WTC11 (cell line): ENCODE data around the gene MADD. TPM values are rescaled to one million over a fixed set of nuclear protein-coding genes. Genes with fewer than 3 reads are reported as not detected.

Experiments
- ATAC-seq: fragments of 200-7000 bp; cut with Tn5 transposase; 2 replicates; pipeline ENCODE4 v1.10.0; 2021; ENCODE audit warnings: mild to moderate bottlenecking, moderate library complexity
- CTCF ChIA-PET: fragments of 300-600 bp; sonication (Branson Sonifier 250); formaldehyde crosslinking; loops from one replicate; lab custom pipeline; 2021; ENCODE audit warnings: antibody characterized with exemption; lab: Charles Lee
- POLR2A ChIA-PET: fragments of 350-600 bp; sonication (Branson Sonifier 250); formaldehyde crosslinking; loops from one replicate; lab custom pipeline; 2021; ENCODE audit warnings: antibody characterized with exemption; lab: Charles Lee
- DNase-seq: peaks from one replicate; pipeline ENCODE4 v3.0.0; 2021; ENCODE audit warnings: low spot score
- H3K27ac Mint-ChIP-seq: 2 replicates; pipeline ENCODE4 v1.8.0; 2021; ENCODE audit warnings: mixed read lengths
- H3K27me3 Mint-ChIP-seq: 2 replicates; pipeline ENCODE4 v1.8.0; 2021; ENCODE audit warnings: low read depth, mild to moderate bottlenecking, moderate library complexity, mixed read lengths
- H3K36me3 Mint-ChIP-seq: 2 replicates; pipeline ENCODE4 v1.8.0; 2021; ENCODE audit warnings: mixed read lengths
- H3K4me1 Mint-ChIP-seq: 2 replicates; pipeline ENCODE4 v1.8.0; 2022; ENCODE audit warnings: mixed read lengths
- H3K4me3 Mint-ChIP-seq: 2 replicates; pipeline ENCODE4 v1.8.0; 2021; ENCODE audit warnings: mild to moderate bottlenecking, moderate library complexity, mixed read lengths
- H3K9me3 Mint-ChIP-seq: 2 replicates; pipeline ENCODE4 v1.8.0; 2021; ENCODE audit warnings: mixed read lengths
- CREB1 ChIP-seq: sonication (generic); formaldehyde crosslinking; IDR thresholded peaks from 2 replicates; pipeline ENCODE4 v1.8.0; 2023; ENCODE audit warnings: mild to moderate bottlenecking, missing genetic modification reagents
- GTF2I ChIP-seq: fragments of 250-450 bp; sonication (Bioruptor Pico); conservative IDR thresholded peaks from 2 replicates; pipeline ENCODE4 v1.4.0; 2021; ENCODE audit warnings: mild to moderate bottlenecking
- KAT7 ChIP-seq: sonication (generic); formaldehyde crosslinking; IDR thresholded peaks from 2 replicates; pipeline ENCODE4 v1.8.1; 2023; ENCODE audit warnings: missing genetic modification reagents, mild to moderate bottlenecking, borderline replicate concordance
- OVOL2 ChIP-seq: fragments of 250-450 bp; sonication (Bioruptor Pico); IDR thresholded peaks from 2 replicates; pipeline ENCODE4 v1.9.0; 2021; ENCODE audit warnings: mild to moderate bottlenecking, borderline replicate concordance
- TP53 ChIP-seq: sonication (generic); formaldehyde crosslinking; IDR thresholded peaks from 2 replicates; pipeline ENCODE4 v1.8.1; 2023; ENCODE audit warnings: mild to moderate bottlenecking, missing genetic modification reagents
- ZNF219 ChIP-seq: sonication (generic); formaldehyde crosslinking; IDR thresholded peaks from 2 replicates; pipeline ENCODE4 v1.8.0; 2023; ENCODE audit warnings: missing genetic modification reagents, mild to moderate bottlenecking, borderline replicate concordance
- ZNF671 ChIP-seq: fragments of 250-450 bp; sonication (Bioruptor Pico); IDR thresholded peaks from 2 replicates; pipeline ENCODE4 v1.8.0; 2021; ENCODE audit warnings: mild to moderate bottlenecking
- total RNA-seq: library from RNA; stranded (reverse); gene quantifications from 3 replicates; pipeline ENCODE4 v1.2.3, GENCODE V29; 2021
- TF ChIP-seq, protein P1 (sequence below): sonication (generic); formaldehyde crosslinking; IDR thresholded peaks from 2 replicates; pipeline ENCODE4 v1.8.1; 2022; ENCODE audit warnings: mild to moderate bottlenecking, missing genetic modification reagents, moderate library complexity, borderline replicate concordance
- TF ChIP-seq, protein P2 (sequence below): fragments of 250-450 bp; sonication (Bioruptor Pico); IDR thresholded peaks from 2 replicates; pipeline ENCODE4 v1.9.0; 2021; ENCODE audit warnings: mild to moderate bottlenecking
- TF ChIP-seq, protein P3 (sequence below): sonication (generic); formaldehyde crosslinking; IDR thresholded peaks from 2 replicates; pipeline ENCODE4 v1.8.1; 2023; ENCODE audit warnings: mild to moderate bottlenecking, missing genetic modification reagents, moderate library complexity
- TF ChIP-seq, protein P4 (sequence below): sonication (generic); formaldehyde crosslinking; IDR thresholded peaks from 2 replicates; pipeline ENCODE4 v1.8.0; 2022; ENCODE audit warnings: mild to moderate bottlenecking, missing genetic modification reagents
- TF ChIP-seq, protein P5 (sequence below): sonication (generic); formaldehyde crosslinking; IDR thresholded peaks from 2 replicates; pipeline ENCODE4 v1.8.1; 2023; ENCODE audit warnings: mild to moderate bottlenecking, moderate library complexity, missing genetic modification reagents
- TF ChIP-seq, protein P6 (sequence below): sonication (generic); formaldehyde crosslinking; IDR thresholded peaks from 2 replicates; pipeline ENCODE4 v1.8.0; 2023; ENCODE audit warnings: missing genetic modification reagents, mild to moderate bottlenecking, borderline replicate concordance
- TF ChIP-seq, protein P7 (sequence below): sonication (generic); formaldehyde crosslinking; IDR thresholded peaks from 2 replicates; pipeline ENCODE4 v1.8.0; 2022; ENCODE audit warnings: mild to moderate bottlenecking, missing genetic modification reagents
- TF ChIP-seq, protein P8 (sequence below): sonication (generic); formaldehyde crosslinking; IDR thresholded peaks from 2 replicates; pipeline ENCODE4 v1.8.1; 2023; ENCODE audit warnings: mild to moderate bottlenecking, missing genetic modification reagents, borderline replicate concordance

Gene MADD
- total RNA-seq, 1 experiment from 2014 or later = 47.5 TPM

DNA sequence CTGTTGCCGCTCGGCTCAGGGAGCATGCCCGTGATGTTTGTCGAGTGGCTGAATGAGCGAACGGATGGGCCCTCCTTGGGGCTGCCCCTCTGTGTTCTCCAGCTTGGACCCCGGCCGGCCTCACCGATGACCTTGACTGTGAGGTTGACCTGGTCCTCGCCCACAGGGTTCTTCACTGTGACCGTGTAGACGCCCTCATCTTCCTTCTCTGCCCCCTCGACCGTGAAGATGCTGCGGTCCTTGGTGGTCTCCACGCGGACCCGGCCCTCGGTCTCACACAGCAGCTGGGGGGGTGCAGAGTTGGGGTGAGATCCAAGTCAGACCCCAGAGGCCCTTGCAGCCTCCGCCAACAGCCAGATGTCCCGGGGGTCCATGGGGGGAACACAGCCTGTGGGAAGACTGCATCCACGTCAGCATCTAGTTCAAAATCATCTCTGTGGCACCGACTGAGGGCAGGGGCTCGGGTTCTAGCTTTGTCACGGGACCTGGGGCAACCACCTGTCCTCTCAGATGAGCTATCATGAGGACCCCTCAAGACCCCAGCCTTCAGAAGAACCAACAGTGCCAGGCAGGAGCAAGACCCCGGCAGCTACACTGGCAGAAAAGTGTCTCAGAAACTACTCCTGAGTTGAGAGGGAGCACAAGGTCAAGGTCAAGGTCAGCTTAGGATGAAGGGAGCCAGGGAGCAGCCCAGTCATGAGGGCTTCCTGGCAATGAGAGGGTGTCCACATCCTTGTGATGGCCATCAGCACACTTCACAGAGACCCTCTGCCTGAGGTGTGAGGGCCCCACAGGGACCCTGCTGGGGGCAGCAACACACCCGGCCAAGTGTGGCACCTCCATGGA is 68.7 kb downstream of the MADD start (continued):
- TF ChIP-seq, protein P1, sequence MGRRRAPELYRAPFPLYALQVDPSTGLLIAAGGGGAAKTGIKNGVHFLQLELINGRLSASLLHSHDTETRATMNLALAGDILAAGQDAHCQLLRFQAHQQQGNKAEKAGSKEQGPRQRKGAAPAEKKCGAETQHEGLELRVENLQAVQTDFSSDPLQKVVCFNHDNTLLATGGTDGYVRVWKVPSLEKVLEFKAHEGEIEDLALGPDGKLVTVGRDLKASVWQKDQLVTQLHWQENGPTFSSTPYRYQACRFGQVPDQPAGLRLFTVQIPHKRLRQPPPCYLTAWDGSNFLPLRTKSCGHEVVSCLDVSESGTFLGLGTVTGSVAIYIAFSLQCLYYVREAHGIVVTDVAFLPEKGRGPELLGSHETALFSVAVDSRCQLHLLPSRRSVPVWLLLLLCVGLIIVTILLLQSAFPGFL (CRISPR knock-in tag) = no peak
- TF ChIP-seq ZNF219 (CRISPR knock-in tag) (no peak), OVOL2 (CRISPR knock-in tag) (no peak), CREB1 (CRISPR knock-in tag) (no peak), ZNF671 (CRISPR knock-in tag) (no peak), GTF2I (CRISPR knock-in tag) (no peak), TP53 (CRISPR knock-in tag) (no peak)
- TF ChIP-seq, protein P2, sequence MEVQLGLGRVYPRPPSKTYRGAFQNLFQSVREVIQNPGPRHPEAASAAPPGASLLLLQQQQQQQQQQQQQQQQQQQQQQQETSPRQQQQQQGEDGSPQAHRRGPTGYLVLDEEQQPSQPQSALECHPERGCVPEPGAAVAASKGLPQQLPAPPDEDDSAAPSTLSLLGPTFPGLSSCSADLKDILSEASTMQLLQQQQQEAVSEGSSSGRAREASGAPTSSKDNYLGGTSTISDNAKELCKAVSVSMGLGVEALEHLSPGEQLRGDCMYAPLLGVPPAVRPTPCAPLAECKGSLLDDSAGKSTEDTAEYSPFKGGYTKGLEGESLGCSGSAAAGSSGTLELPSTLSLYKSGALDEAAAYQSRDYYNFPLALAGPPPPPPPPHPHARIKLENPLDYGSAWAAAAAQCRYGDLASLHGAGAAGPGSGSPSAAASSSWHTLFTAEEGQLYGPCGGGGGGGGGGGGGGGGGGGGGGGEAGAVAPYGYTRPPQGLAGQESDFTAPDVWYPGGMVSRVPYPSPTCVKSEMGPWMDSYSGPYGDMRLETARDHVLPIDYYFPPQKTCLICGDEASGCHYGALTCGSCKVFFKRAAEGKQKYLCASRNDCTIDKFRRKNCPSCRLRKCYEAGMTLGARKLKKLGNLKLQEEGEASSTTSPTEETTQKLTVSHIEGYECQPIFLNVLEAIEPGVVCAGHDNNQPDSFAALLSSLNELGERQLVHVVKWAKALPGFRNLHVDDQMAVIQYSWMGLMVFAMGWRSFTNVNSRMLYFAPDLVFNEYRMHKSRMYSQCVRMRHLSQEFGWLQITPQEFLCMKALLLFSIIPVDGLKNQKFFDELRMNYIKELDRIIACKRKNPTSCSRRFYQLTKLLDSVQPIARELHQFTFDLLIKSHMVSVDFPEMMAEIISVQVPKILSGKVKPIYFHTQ (CRISPR knock-in tag) = no peak
- TF ChIP-seq, protein P3, sequence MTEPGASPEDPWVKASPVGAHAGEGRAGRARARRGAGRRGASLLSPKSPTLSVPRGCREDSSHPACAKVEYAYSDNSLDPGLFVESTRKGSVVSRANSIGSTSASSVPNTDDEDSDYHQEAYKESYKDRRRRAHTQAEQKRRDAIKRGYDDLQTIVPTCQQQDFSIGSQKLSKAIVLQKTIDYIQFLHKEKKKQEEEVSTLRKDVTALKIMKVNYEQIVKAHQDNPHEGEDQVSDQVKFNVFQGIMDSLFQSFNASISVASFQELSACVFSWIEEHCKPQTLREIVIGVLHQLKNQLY (CRISPR knock-in tag) = no peak
- TF ChIP-seq, protein P4, sequence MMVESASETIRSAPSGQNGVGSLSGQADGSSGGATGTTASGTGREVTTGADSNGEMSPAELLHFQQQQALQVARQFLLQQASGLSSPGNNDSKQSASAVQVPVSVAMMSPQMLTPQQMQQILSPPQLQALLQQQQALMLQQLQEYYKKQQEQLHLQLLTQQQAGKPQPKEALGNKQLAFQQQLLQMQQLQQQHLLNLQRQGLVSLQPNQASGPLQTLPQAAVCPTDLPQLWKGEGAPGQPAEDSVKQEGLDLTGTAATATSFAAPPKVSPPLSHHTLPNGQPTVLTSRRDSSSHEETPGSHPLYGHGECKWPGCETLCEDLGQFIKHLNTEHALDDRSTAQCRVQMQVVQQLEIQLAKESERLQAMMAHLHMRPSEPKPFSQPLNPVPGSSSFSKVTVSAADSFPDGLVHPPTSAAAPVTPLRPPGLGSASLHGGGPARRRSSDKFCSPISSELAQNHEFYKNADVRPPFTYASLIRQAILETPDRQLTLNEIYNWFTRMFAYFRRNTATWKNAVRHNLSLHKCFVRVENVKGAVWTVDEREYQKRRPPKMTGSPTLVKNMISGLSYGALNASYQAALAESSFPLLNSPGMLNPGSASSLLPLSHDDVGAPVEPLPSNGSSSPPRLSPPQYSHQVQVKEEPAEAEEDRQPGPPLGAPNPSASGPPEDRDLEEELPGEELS (CRISPR knock-in tag) = no peak
- TF ChIP-seq, protein P5, sequence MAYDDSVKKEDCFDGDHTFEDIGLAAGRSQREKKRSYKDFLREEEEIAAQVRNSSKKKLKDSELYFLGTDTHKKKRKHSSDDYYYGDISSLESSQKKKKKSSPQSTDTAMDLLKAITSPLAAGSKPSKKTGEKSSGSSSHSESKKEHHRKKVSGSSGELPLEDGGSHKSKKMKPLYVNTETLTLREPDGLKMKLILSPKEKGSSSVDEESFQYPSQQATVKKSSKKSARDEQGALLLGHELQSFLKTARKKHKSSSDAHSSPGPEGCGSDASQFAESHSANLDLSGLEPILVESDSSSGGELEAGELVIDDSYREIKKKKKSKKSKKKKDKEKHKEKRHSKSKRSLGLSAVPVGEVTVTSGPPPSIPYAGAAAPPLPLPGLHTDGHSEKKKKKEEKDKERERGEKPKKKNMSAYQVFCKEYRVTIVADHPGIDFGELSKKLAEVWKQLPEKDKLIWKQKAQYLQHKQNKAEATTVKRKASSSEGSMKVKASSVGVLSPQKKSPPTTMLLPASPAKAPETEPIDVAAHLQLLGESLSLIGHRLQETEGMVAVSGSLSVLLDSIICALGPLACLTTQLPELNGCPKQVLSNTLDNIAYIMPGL (CRISPR knock-in tag) = no peak

DNA sequence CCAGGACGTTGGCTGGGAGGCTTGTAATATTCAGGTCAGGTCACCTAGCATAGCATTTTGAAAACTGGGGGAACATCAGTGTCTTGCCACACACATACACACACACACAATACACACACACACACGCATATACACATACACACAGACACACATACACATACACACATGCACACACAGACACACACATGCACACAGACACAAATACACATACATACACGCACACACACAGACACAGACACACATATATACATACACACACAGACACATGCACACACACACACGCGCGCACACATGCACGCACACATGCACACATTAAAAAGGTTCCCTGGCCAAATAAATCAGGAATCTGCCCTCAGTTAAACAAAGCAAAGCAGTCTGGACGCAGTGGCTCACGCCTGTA is 70.1 kb downstream of the MADD start:
- no peaks in the 10 kb centered on the region for H3K9me3 Mint-ChIP-seq
- H3K27ac Mint-ChIP-seq = no peak overlapping the region
- ATAC-seq (no peak), DNase-seq (no peak)
- no peaks in the 10 kb centered on the region for H3K4me1 Mint-ChIP-seq
- ChIA-PET POLR2A (no interaction called here), CTCF (no interaction called here)
- H3K4me3 Mint-ChIP-seq = no peak overlapping the region
- H3K27me3 Mint-ChIP-seq = no peaks in the 10 kb centered on the region
- no peaks in the 10 kb centered on the region for H3K36me3 Mint-ChIP-seq
- TF ChIP-seq KAT7 (no peak), TP53 (CRISPR knock-in tag) (no peak)
- TF ChIP-seq, protein P6, sequence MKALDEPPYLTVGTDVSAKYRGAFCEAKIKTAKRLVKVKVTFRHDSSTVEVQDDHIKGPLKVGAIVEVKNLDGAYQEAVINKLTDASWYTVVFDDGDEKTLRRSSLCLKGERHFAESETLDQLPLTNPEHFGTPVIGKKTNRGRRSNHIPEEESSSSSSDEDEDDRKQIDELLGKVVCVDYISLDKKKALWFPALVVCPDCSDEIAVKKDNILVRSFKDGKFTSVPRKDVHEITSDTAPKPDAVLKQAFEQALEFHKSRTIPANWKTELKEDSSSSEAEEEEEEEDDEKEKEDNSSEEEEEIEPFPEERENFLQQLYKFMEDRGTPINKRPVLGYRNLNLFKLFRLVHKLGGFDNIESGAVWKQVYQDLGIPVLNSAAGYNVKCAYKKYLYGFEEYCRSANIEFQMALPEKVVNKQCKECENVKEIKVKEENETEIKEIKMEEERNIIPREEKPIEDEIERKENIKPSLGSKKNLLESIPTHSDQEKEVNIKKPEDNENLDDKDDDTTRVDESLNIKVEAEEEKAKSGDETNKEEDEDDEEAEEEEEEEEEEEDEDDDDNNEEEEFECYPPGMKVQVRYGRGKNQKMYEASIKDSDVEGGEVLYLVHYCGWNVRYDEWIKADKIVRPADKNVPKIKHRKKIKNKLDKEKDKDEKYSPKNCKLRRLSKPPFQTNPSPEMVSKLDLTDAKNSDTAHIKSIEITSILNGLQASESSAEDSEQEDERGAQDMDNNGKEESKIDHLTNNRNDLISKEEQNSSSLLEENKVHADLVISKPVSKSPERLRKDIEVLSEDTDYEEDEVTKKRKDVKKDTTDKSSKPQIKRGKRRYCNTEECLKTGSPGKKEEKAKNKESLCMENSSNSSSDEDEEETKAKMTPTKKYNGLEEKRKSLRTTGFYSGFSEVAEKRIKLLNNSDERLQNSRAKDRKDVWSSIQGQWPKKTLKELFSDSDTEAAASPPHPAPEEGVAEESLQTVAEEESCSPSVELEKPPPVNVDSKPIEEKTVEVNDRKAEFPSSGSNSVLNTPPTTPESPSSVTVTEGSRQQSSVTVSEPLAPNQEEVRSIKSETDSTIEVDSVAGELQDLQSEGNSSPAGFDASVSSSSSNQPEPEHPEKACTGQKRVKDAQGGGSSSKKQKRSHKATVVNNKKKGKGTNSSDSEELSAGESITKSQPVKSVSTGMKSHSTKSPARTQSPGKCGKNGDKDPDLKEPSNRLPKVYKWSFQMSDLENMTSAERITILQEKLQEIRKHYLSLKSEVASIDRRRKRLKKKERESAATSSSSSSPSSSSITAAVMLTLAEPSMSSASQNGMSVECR (CRISPR knock-in tag) = no peak
- TF ChIP-seq, protein P7, sequence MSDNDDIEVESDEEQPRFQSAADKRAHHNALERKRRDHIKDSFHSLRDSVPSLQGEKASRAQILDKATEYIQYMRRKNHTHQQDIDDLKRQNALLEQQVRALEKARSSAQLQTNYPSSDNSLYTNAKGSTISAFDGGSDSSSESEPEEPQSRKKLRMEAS (CRISPR knock-in tag) = no peak
- TF ChIP-seq, protein P8, sequence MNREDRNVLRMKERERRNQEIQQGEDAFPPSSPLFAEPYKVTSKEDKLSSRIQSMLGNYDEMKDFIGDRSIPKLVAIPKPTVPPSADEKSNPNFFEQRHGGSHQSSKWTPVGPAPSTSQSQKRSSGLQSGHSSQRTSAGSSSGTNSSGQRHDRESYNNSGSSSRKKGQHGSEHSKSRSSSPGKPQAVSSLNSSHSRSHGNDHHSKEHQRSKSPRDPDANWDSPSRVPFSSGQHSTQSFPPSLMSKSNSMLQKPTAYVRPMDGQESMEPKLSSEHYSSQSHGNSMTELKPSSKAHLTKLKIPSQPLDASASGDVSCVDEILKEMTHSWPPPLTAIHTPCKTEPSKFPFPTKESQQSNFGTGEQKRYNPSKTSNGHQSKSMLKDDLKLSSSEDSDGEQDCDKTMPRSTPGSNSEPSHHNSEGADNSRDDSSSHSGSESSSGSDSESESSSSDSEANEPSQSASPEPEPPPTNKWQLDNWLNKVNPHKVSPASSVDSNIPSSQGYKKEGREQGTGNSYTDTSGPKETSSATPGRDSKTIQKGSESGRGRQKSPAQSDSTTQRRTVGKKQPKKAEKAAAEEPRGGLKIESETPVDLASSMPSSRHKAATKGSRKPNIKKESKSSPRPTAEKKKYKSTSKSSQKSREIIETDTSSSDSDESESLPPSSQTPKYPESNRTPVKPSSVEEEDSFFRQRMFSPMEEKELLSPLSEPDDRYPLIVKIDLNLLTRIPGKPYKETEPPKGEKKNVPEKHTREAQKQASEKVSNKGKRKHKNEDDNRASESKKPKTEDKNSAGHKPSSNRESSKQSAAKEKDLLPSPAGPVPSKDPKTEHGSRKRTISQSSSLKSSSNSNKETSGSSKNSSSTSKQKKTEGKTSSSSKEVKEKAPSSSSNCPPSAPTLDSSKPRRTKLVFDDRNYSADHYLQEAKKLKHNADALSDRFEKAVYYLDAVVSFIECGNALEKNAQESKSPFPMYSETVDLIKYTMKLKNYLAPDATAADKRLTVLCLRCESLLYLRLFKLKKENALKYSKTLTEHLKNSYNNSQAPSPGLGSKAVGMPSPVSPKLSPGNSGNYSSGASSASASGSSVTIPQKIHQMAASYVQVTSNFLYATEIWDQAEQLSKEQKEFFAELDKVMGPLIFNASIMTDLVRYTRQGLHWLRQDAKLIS (CRISPR knock-in tag) = no peak
